ENCODE measurements around the gene NUDT4.
A peak's percentile ranks its signal among the peaks of the same experiment; 100 is the strongest.
"Not testable (repeated sequence)": the region's sequence is repeated elsewhere in the genome, so short reads cannot be mapped to it uniquely, and the experiment has no call there.

Gene NUDT4

GRCh38 chr12:93403988-93404803, 26.5 kb downstream of the NUDT4 start:
- DNase-seq, result no peak

GRCh38 chr12:93404961-93405849, 27.5 kb downstream of the NUDT4 start:
- no peak for DNase-seq

- no peak for DNase-seq
Observed at GRCh38 chr12:93407054-93407962, 29.6 kb downstream of the NUDT4 start.

- DNase-seq, result no peak
Observed at GRCh38 chr12:93407963-93408283, 30.2 kb downstream of the NUDT4 start.

GRCh38 chr12:93408813-93409212, 31.1 kb downstream of the NUDT4 start:
- DNase-seq, result no peak

- DNase-seq, result not testable (repeated sequence)
Observed at GRCh38 chr12:93409343-93410187, 31.8 kb downstream of the NUDT4 start.

GRCh38 chr12:93411060-93411459, 33.3 kb downstream of the NUDT4 start:
- not testable (repeated sequence) for DNase-seq

GRCh38 chr12:93412396-93412795, 34.7 kb downstream of the NUDT4 start:
- not testable (repeated sequence) for DNase-seq

GRCh38 chr12:93413064-93413463, 35.3 kb downstream of the NUDT4 start:
- DNase-seq, result no peak

- no peak for DNase-seq
Observed at GRCh38 chr12:93415723-93416464, 38.2 kb downstream of the NUDT4 start.

- no peak for DNase-seq
Observed at GRCh38 chr12:93417967-93418480, 40.3 kb downstream of the NUDT4 start.

- DNase-seq, result peak in 1 of 2 donors; percentile 72
Observed at GRCh38 chr12:93419388-93420034, 41.8 kb downstream of the NUDT4 start.

- no peak for DNase-seq
Observed at GRCh38 chr12:93422050-93422449, 44.3 kb downstream of the NUDT4 start.

- DNase-seq, result no peak
Observed at GRCh38 chr12:93425736-93426411, 48.1 kb downstream of the NUDT4 start.

- no peak for DNase-seq
Observed at GRCh38 chr12:93426412-93426805, 48.7 kb downstream of the NUDT4 start.

GRCh38 chr12:93427779-93428564, 50.2 kb downstream of the NUDT4 start:
- no peak for DNase-seq

- DNase-seq, result no peak
Observed at GRCh38 chr12:93429448-93429847, 51.7 kb downstream of the NUDT4 start.

- no peak for DNase-seq
Observed at GRCh38 chr12:93429852-93430251, 52.1 kb downstream of the NUDT4 start.

GRCh38 chr12:93430280-93430679, 52.6 kb downstream of the NUDT4 start:
- DNase-seq, result no peak
